Stomach smooth muscle (tissue), 2 donors: ENCODE measurements around the gene TAGLN.
"Not testable (repeated sequence)": the region's sequence is repeated elsewhere in the genome, so short reads cannot be mapped to it uniquely, and the experiment has no call there.

Source experiments
- H3K27ac ChIP-seq: one replicate; pipeline ENCODE4 v1.7.0; 2013; ENCODE audit warnings: mild to moderate bottlenecking, low read length, inconsistent platforms
- H3K27me3 ChIP-seq, 2 donors: one replicate each; pipeline ENCODE4 v1.7.0; 2013; ENCODE audit warnings: low read length in 2 of 2; ENCODE audit not compliant: insufficient read depth in 2 of 2, control insufficient read depth in 1 of 2
- H3K36me3 ChIP-seq, 2 donors: one replicate each; pipeline ENCODE4 v1.7.0; 2013; ENCODE audit warnings: low read length in 2 of 2; ENCODE audit not compliant: control insufficient read depth in 2 of 2, insufficient read depth in 2 of 2
- H3K4me1 ChIP-seq: one replicate; pipeline ENCODE4 v1.7.0; 2013; ENCODE audit warnings: low read length; ENCODE audit not compliant: control insufficient read depth, insufficient read depth
- H3K4me3 ChIP-seq, 2 donors: one replicate each; pipeline ENCODE4 v1.7.0; 2013; ENCODE audit warnings: low read length in 2 of 2
- H3K9ac ChIP-seq, 2 donors: one replicate each; pipeline ENCODE4 v1.7.0; 2013; ENCODE audit warnings: low read length in 2 of 2, mild to moderate bottlenecking in 1 of 2
- H3K9me3 ChIP-seq, 2 donors: one replicate each; pipeline ENCODE4 v1.7.0; 2013; ENCODE audit warnings: low read length in 2 of 2; ENCODE audit not compliant: control insufficient read depth in 2 of 2
- donor health status: healthy.
- donor health status: Pancreatic carcinoma.

TAGLN gene

DNA sequence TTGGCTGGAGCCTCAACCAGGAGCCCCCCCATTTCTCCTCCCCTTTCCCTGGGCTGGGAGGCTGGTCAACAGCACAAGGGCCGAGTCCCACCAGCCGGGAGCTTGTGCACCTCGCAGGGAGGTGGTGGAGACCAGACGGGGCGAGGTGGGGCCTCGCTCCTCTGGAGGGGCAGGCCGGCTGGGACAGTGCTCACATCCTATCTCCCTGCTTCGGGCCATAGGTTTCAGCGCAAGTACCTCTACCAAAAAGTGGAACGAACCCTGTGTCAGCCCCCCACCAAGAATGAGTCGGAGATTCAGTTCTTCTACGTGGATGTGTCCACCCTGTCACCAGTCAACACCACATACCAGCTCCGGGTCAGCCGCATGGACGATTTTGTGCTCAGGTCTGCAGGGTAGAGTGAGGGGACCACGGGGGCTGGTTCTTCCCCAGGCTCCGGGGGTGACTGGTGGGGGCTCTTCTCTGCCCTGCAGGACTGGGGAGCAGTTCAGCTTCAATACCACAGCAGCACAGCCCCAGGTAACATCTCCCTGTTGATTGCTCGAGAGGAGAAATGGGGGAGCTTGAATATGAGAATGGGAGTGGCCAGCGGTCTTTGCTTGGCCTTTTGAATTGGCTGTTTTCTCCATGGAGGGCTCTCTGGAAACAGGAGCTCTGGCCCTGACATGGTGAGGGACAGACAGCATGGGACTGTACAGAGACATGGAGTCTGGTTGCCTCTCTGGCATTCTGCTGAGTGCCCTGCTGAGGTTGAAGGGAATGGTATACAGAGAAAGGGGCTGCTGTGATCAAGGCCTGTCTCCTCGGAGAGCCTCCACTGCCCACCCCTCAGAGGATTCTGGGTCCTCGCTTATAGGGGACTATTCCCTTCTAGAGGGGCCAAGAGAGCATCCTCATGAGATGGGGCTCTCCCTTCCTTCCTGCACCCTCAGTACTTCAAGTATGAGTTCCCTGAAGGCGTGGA, 17.3 kb upstream of the TAGLN start:
- no peaks in the 10 kb centered on the region for H3K9me3 ChIP-seq
- H3K27ac ChIP-seq = no peak overlapping the region
- H3K4me1 ChIP-seq = peaks cover 42% of the 10 kb centered on the region
- peaks cover 15 to 24% of the 10 kb centered on the region in 2 donors for H3K36me3 ChIP-seq
- peak overlapping the region in 1 of 2 donors; percentile 23 for H3K9ac ChIP-seq
- H3K4me3 ChIP-seq = peak overlapping the region; percentile 25 to 66
- no peaks in the 10 kb centered on the region for H3K27me3 ChIP-seq

DNA sequence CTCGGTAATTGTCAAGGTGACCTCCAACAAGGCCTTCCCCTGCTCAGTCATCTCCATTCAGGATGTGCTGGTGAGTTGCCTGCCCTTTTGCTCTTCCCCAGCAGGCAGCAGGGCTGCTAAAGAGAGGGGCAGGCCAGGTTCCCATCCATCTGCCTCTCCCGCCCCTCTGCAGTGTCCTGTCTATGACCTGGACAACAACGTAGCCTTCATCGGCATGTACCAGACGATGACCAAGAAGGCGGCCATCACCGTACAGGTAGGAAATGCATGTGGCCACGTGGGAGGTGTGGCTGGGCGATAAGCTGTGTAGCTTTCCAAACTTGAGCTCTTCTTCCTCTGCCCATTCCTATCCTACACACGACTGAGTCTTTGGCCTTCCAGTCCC, 16.6 kb upstream of the TAGLN start:
- no peak overlapping the region for H3K9ac ChIP-seq
- H3K27ac ChIP-seq = no peak overlapping the region
- no peak overlapping the region for H3K4me3 ChIP-seq
- H3K27me3 ChIP-seq = no peaks in the 10 kb centered on the region
- H3K4me1 ChIP-seq = peaks cover 42% of the 10 kb centered on the region
- H3K9me3 ChIP-seq = no peaks in the 10 kb centered on the region
- H3K36me3 ChIP-seq = peaks cover 18 to 26% of the 10 kb centered on the region in 2 donors

DNA sequence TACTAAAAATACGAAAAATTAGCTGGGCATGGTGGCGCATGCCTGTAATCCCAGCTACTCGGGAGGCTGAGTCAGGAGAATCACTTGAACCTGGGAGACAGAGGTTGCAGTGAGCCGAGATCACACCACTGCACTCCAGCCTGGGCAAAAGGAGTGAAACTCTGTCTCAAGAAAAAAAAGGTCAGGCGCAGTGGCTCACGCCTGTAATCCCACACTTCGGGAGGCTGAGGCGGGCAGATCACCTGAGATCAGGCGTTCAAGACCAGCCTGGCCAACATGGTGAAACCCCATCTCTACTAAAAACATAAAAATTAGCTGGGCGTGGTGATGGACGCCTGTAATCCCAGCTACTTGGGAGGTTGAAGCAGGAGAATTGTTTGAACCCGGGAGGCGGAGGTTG, 16.0 kb upstream of the TAGLN start:
- Histone ChIP-seq H3K4me1 (peaks cover 36% of the 10 kb centered on the region), H3K36me3 (peaks cover 24 to 29% of the 10 kb centered on the region in 2 donors)
- not testable (repeated sequence) for H3K4me3 ChIP-seq, H3K27me3 ChIP-seq, H3K9me3 ChIP-seq, H3K9ac ChIP-seq, H3K27ac ChIP-seq

DNA sequence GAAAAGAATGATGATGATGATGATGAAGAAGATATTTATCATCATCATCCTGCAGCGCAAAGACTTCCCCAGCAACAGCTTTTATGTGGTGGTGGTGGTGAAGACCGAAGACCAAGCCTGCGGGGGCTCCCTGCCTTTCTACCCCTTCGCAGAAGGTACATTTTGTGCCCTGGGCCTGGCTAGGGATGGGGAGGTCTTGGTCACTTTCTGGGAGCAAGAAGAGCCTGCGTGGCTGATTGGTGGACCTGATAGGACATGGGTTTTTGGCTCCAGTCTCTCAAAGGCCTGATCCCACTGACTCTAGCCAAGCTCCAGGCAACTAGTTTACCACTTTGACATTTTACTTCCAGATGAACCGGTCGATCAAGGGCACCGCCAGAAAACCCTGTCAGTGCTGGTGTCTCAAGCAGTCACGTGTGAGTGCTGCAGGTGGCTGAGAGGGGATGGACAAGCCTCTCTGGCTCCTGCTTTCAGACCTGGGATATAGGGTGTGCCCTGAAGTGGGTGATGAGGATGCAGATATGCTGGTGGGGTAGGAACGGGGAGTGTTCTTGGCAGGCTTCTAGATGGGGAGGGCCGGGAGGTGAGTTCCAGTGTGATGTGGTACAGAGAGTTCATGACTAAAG, 15.3 kb upstream of the TAGLN start:
- peaks cover 31 to 34% of the 10 kb centered on the region in 2 donors for H3K36me3 ChIP-seq

DNA sequence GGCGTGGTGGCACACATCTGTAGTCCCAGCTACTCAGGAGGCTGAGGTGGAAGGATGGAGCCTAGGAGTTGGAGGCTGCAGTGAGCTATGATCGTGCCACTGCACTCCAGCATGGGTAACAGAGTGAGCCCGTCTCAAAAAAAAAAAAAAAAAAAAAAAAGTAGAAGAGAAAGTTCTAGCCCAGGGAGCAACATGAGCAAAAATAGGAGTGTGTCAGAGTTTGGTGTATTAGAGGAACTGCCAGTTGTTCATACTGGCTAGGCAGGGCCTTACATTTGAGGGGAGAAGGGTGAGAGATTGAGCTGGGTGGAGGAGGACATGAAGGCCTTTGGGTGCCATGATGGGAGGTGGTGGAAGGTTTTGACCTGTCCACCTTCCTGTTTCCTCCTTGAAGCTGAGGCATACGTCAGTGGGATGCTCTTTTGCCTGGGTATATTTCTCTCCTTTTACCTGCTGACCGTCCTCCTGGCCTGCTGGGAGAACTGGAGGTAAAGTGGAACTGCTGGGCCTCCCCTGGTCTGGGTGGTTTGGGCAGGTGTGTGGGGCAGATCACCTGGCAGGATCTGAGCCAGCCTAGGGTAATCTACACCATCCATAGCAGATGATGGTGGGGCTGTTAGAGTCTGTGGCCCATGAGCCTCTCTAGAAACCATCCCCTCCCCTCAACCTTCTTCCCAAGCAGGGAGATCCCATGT, 13.3 kb upstream of the TAGLN start:
- Histone ChIP-seq H3K36me3 (peaks cover 47 to 50% of the 10 kb centered on the region in 2 donors), H3K27me3 (no peaks in the 10 kb centered on the region), H3K9ac (peak overlapping the region in 1 of 2 donors; percentile 29), H3K9me3 (no peaks in the 10 kb centered on the region), H3K4me1 (peaks cover 14% of the 10 kb centered on the region), H3K4me3 (no peak overlapping the region), H3K27ac (no peak overlapping the region)

More for the DNA sequence above, 15.3 kb upstream of the TAGLN start:
- H3K9me3 ChIP-seq = no peaks in the 10 kb centered on the region
- H3K9ac ChIP-seq = no peak overlapping the region
- H3K4me1 ChIP-seq = peaks cover 32% of the 10 kb centered on the region
- H3K4me3 ChIP-seq = no peak overlapping the region
- no peak overlapping the region for H3K27ac ChIP-seq
- H3K27me3 ChIP-seq = no peaks in the 10 kb centered on the region

DNA sequence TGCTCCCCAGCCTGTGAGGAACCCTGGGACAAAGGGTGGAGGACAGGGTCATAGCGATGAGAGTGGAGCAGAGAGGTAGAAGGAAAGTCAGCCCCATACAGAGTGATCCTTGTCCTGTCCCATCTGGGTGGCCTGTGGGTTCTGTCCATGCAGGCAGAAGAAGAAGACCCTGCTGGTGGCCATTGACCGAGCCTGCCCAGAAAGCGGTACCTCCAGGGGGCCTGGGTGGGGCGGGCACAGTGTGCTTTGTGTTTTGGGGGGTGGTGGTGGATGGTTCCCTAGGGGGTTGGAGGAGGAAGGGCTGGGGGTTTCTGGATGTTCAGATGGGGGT, 12.8 kb upstream of the TAGLN start:
- Histone ChIP-seq H3K36me3 (peaks cover 48 to 50% of the 10 kb centered on the region in 2 donors), H3K27ac (no peak overlapping the region), H3K9ac (peak overlapping the region in 1 of 2 donors; percentile 29), H3K4me1 (peaks cover 9% of the 10 kb centered on the region), H3K27me3 (no peaks in the 10 kb centered on the region), H3K9me3 (no peaks in the 10 kb centered on the region), H3K4me3 (no peak overlapping the region)

DNA sequence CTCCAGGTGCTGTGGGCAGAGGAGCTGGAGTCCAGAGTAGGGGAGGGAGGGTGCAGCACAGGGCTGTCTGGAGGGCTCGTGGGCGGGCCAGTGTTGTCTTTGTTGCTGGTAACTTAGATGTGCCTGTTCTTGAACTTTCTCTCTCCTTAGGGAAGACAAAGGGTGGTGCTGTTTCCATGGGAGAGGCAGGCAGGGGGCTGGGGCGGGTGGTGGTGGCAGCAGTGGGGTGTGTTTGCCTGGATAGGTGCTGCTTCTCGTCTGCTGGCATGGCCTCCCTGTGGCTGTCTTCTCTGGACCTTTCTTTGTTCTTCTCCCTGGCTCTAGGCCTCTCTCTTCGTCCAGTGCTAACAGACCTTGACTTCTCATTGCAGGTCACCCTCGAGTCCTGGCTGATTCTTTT, 12.2 kb upstream of the TAGLN start:
- Histone ChIP-seq H3K4me1 (peaks cover 4% of the 10 kb centered on the region), H3K36me3 (peaks cover 52 to 54% of the 10 kb centered on the region in 2 donors), H3K27ac (no peak overlapping the region), H3K9me3 (no peaks in the 10 kb centered on the region), H3K9ac (no peak overlapping the region), H3K4me3 (no peak overlapping the region), H3K27me3 (no peaks in the 10 kb centered on the region)

DNA sequence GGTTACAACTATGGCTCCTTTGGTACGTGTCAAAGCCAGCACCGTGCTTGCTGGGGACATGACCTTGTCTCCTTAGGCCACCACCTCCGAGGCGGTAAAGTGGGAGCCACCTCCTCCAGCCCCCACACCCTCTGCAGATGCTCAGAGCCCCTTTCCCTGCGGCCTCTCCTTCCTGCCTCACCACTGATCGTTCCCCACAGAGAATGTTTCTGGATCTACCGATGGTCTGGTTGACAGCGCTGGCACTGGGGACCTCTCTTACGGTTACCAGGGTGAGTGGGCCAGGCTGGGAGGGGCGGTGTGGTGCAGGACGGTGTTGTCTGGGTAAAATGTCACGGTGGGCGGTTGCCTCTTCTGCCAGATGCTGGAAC, 11.8 kb upstream of the TAGLN start:
- H3K9me3 ChIP-seq = no peaks in the 10 kb centered on the region
- H3K9ac ChIP-seq = no peak overlapping the region
- H3K27me3 ChIP-seq = no peaks in the 10 kb centered on the region
- H3K4me3 ChIP-seq = no peak overlapping the region
- H3K36me3 ChIP-seq = peaks cover 50 to 55% of the 10 kb centered on the region in 2 donors
- H3K27ac ChIP-seq = no peak overlapping the region
- peaks cover 4% of the 10 kb centered on the region for H3K4me1 ChIP-seq

DNA sequence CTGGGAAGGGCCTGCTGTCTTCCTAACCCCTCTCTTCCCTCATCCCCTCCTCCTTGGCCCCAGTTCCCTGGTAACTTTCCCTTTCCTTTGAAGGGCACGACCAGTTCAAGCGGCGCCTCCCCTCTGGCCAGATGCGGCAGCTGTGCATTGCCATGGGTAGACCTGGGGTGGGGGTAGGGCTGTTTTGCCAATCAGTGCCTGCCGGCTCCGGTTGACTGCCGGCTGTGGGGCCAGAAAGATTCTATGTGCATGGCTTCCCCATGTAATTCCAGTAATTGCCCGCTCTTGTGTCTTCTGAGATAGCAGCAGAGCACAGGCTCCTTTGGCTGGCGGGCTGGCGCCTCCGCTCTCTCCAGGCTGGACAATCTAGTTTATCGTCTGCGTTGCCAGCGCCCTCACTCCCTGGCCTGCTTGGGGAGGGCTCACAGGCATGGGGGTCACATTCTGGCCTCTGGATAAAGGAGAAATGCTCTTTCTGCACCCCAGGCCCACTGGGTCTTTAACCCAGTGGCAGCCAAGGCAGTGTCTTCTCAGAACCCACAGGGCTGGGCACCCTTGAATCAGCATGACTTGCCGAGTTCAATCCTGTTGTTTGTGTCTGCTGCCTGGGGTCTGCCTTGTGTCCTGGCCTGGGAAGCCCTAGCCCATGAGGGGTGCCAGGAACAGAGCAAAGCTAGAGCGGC, 11.2 kb upstream of the TAGLN start:
- Histone ChIP-seq H3K9me3 (no peaks in the 10 kb centered on the region), H3K9ac (no peak overlapping the region), H3K27ac (no peak overlapping the region), H3K36me3 (peaks cover 51 to 56% of the 10 kb centered on the region in 2 donors), H3K4me3 (no peak overlapping the region), H3K4me1 (peaks cover 4% of the 10 kb centered on the region), H3K27me3 (no peaks in the 10 kb centered on the region)

DNA sequence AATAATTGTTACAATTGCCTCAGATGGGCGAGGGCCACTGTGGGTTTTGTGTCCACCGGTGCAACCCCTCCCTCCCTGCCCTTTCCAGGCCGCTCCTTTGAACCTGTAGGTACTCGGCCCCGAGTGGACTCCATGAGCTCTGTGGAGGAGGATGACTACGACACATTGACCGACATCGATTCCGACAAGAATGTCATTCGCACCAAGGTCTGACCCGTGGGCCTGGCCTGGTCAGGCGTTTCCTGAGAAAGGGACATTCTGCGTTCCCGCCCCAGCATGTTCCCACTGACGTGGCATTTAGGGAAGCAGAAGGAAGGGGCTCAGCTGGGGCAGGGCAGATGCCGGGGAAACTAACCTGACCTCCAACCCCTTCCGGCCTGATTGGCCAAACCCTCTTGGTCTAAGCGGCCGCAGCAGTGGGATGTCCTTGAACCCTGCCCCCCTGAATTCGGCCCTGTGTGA, 10.5 kb upstream of the TAGLN start:
- Histone ChIP-seq H3K27ac (no peak overlapping the region), H3K9me3 (no peaks in the 10 kb centered on the region), H3K27me3 (no peaks in the 10 kb centered on the region), H3K4me1 (peaks cover 4% of the 10 kb centered on the region), H3K9ac (no peak overlapping the region), H3K4me3 (no peak overlapping the region), H3K36me3 (peaks cover 57 to 59% of the 10 kb centered on the region in 2 donors)
